H9 (cell line): Measurements from ENCODE around the gene TBC1D22A. TPM values are rescaled to one million over a fixed set of nuclear protein-coding genes. Genes with fewer than 3 reads are reported as not detected.

ENCODE experiments used
- DNase-seq: peaks from one replicate; pipeline ENCODE4 v3.0.0-alpha.2; 2017
- H2AFZ ChIP-seq: one replicate; pipeline ENCODE4 v1.6.1; 2013; ENCODE audit warnings: mild to moderate bottlenecking, low read length, control low read depth, moderate library complexity
- H2AK5ac ChIP-seq: 2 replicates; pipeline ENCODE4 v1.6.1; 2013; ENCODE audit warnings: low read length, control low read depth, mixed read lengths; ENCODE audit not compliant: insufficient read length
- H2BK120ac ChIP-seq: one replicate; pipeline ENCODE4 v1.6.1; 2013; ENCODE audit warnings: low read depth, mild to moderate bottlenecking, low read length, control low read depth, inconsistent platforms; ENCODE audit not compliant: poor library complexity, severe bottlenecking
- H2BK12ac ChIP-seq: 2 replicates; pipeline ENCODE4 v1.6.1; 2013; ENCODE audit warnings: low read length, control low read depth, mixed read lengths, low read depth; ENCODE audit not compliant: insufficient read length
- H2BK15ac ChIP-seq: 2 replicates; pipeline ENCODE4 v1.6.1; 2013; ENCODE audit warnings: low read depth, low read length, control low read depth
- H2BK20ac ChIP-seq: one replicate; pipeline ENCODE4 v1.6.1; 2013; ENCODE audit warnings: low read depth, mild to moderate bottlenecking, low read length, control low read depth, inconsistent platforms; ENCODE audit not compliant: poor library complexity, severe bottlenecking
- H2BK5ac ChIP-seq: 2 replicates; pipeline ENCODE4 v1.6.1; 2013; ENCODE audit warnings: low read length, control low read depth, mixed read lengths; ENCODE audit not compliant: insufficient read length
- H3K14ac ChIP-seq: 2 replicates; pipeline ENCODE4 v1.6.1; 2013; ENCODE audit warnings: low read length, control low read depth; ENCODE audit not compliant: insufficient read depth
- H3K18ac ChIP-seq: 2 replicates; pipeline ENCODE4 v1.6.1; 2013; ENCODE audit warnings: low read depth, mild to moderate bottlenecking, mixed read lengths, low read length, control low read depth; ENCODE audit not compliant: insufficient read length
- H3K23ac ChIP-seq: 2 replicates; pipeline ENCODE4 v1.6.1; 2013; ENCODE audit warnings: low read length, control low read depth, mixed read lengths, low read depth; ENCODE audit not compliant: insufficient read length
- H3K23me2 ChIP-seq: 2 replicates; pipeline ENCODE4 v1.6.1; 2013; ENCODE audit warnings: low read depth, mild to moderate bottlenecking, mixed read lengths, low read length, control low read depth; ENCODE audit not compliant: insufficient read length, poor library complexity, severe bottlenecking
- H3K27ac ChIP-seq: 2 replicates; pipeline ENCODE4 v1.5.1; 2013; ENCODE audit warnings: low read length, control low read depth, mixed read lengths, low read depth; ENCODE audit not compliant: insufficient read length
- H3K27me3 ChIP-seq: 2 replicates; pipeline ENCODE4 v1.6.1; 2013; ENCODE audit warnings: low read length, control low read depth, inconsistent platforms; ENCODE audit not compliant: insufficient read depth
- H3K4ac ChIP-seq: 2 replicates; pipeline ENCODE4 v1.6.1; 2013; ENCODE audit warnings: low read depth, mild to moderate bottlenecking, control low read depth, inconsistent platforms, low read length, moderate library complexity
- H3K4me1 ChIP-seq: 2 replicates; pipeline ENCODE4 v1.6.1; 2013; ENCODE audit warnings: low read length, control low read depth, inconsistent platforms; ENCODE audit not compliant: insufficient read depth
- H3K4me2 ChIP-seq: 2 replicates; pipeline ENCODE4 v1.6.1; 2013; ENCODE audit warnings: low read length, control low read depth, mixed read lengths; ENCODE audit not compliant: insufficient read length, insufficient read depth
- H3K56ac ChIP-seq: 2 replicates; pipeline ENCODE4 v1.6.1; 2013; ENCODE audit warnings: low read depth, mild to moderate bottlenecking, mixed read lengths, low read length, control low read depth; ENCODE audit not compliant: insufficient read length
- H3K79me1 ChIP-seq: 2 replicates; pipeline ENCODE4 v1.6.1; 2013; ENCODE audit warnings: low read depth, mild to moderate bottlenecking, moderate library complexity, low read length, control low read depth, inconsistent platforms; ENCODE audit not compliant: insufficient read depth, poor library complexity, severe bottlenecking
- H3K79me2 ChIP-seq: 2 replicates; pipeline ENCODE4 v1.6.1; 2013; ENCODE audit warnings: low read length, control low read depth, inconsistent platforms; ENCODE audit not compliant: insufficient read depth
- H3K9ac ChIP-seq: 2 replicates; pipeline ENCODE4 v1.6.1; 2013; ENCODE audit warnings: low read length, control low read depth, mixed read lengths; ENCODE audit not compliant: insufficient read length; ENCODE audit errors: extremely low read depth
- H3K9me3 ChIP-seq: one replicate; pipeline ENCODE4 v1.6.1; 2013; ENCODE audit warnings: low read depth, low read length, inconsistent platforms; ENCODE audit not compliant: control insufficient read depth
- H3T11ph ChIP-seq: one replicate; pipeline ENCODE4 v1.6.1; 2013; ENCODE audit warnings: mild to moderate bottlenecking, low read length, control low read depth, inconsistent platforms
- H4K20me1 ChIP-seq: one replicate; pipeline ENCODE4 v1.6.1; 2013; ENCODE audit not compliant: control insufficient read depth, insufficient read length, insufficient read depth
- H4K5ac ChIP-seq: 2 replicates; pipeline ENCODE4 v1.6.1; 2013; ENCODE audit warnings: low read depth, mild to moderate bottlenecking, mixed read lengths, low read length, control low read depth; ENCODE audit not compliant: insufficient read length
- H4K8ac ChIP-seq: replicated peaks from 2 replicates; pipeline ENCODE4 v1.6.1; 2013; ENCODE audit warnings: low read length, control low read depth, mixed read lengths, low read depth; ENCODE audit not compliant: insufficient read length
- H4K91ac ChIP-seq: 2 replicates; pipeline ENCODE4 v1.6.1; 2013; ENCODE audit warnings: low read depth, mild to moderate bottlenecking, moderate library complexity, mixed read lengths, low read length, control low read depth; ENCODE audit not compliant: insufficient read length
- H3K27ac Mint-ChIP-seq, 3 experiments: 2 replicates in 2 of 3; 3 replicates in 1 of 3; pipeline ENCODE4 v1.8.0; 2020 to 2021; ENCODE audit warnings: mixed read lengths in 3 of 3, mild to moderate bottlenecking in 1 of 3, moderate library complexity in 1 of 3
- H3K27me3 Mint-ChIP-seq: 2 replicates; pipeline ENCODE4 v1.8.0; 2021; ENCODE audit warnings: low read depth, mild to moderate bottlenecking, moderate library complexity, mixed read lengths
- H3K36me3 Mint-ChIP-seq, 3 experiments: 2 replicates in 2 of 3; 3 replicates in 1 of 3; pipeline ENCODE4 v1.8.0; 2020 to 2021; ENCODE audit warnings: low read depth in 3 of 3, mixed read lengths in 3 of 3; ENCODE audit not compliant: insufficient read depth in 1 of 3
- H3K4me1 Mint-ChIP-seq, 2 experiments: 2 replicates each; pipeline ENCODE4 v1.8.0; 2020; ENCODE audit warnings: mixed read lengths in 2 of 2
- H3K4me3 Mint-ChIP-seq, 2 experiments: 2 replicates in 1 of 2; 3 replicates in 1 of 2; pipeline ENCODE4 v1.8.0; 2020 to 2021; ENCODE audit warnings: mild to moderate bottlenecking in 2 of 2, mixed read lengths in 2 of 2, moderate library complexity in 1 of 2
- H3K9me3 Mint-ChIP-seq, 2 experiments: 2 replicates in 1 of 2; 3 replicates in 1 of 2; pipeline ENCODE4 v1.8.0; 2020; ENCODE audit warnings: mild to moderate bottlenecking in 2 of 2, mixed read lengths in 2 of 2, moderate library complexity in 1 of 2
- WGBS: extraction: QIAGEN DNeasy Blood & Tissue Kit; methylation state at CpG from one replicate; pipeline ENCODE4 v1.1.7; 2013; ENCODE audit warnings: missing lambda C conversion rate, low lambda C conversion rate, mixed read lengths; ENCODE audit not compliant: insufficient read length; ENCODE audit errors: extremely low coverage; 5-methylcytosine and 5-hydroxymethylcytosine counted together
- total RNA-seq: library from RNA; stranded (reverse); gene quantifications from 2 replicates; pipeline ENCODE4 v1.2.1, GENCODE V29; 2021
- TF ChIP-seq, protein P1 (sequence below): fragments of 200-600 bp; sonication (generic); conservative IDR thresholded peaks from 3 replicates; pipeline ENCODE4 v1.8.0; 2021; ENCODE audit warnings: antibody characterized with exemption, mild to moderate bottlenecking

TBC1D22A gene
- total RNA-seq, 1 experiment from 2014 or later, result 20.8 TPM

DNA sequence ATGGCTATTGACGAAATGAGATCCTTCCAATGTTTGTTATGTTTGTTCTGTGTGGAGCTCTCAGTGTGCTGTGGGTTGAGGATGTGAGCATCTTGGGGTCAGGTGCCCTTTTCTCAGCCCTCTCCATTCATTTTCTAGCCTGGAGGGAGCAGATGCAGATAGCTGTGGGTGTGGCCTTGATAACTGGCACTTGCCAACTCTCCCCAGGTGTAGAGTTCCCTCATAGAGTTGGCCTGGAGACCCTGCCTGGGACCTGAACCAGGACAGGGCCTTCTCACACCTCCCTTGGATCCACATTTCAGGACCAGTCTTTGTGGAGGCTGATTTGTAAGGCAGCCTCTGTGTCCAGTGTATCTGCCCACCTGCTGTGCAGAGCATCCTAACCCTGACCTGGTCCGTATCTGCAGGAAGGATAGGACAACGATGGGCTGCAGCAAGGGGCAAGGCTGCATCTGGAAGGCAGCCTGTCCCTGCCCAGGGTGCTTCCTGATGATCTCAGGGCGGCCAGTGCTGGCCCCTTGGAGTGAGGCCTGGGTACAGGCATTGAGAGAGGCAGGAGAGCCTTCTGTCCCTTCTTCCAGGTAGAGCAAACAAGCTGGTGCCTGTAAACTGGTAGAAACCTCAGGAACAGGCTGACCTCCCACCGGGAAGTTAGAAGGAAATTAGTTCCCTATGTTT, 245.9 kb downstream of the TBC1D22A start:
- Histone ChIP-seq H3K9ac (no peak overlapping the region), H3K27me3 (no peaks in the 10 kb centered on the region), H3K18ac (no peak overlapping the region), H3K4me1 (no peaks in the 10 kb centered on the region), H2BK12ac (no peak overlapping the region), H2BK20ac (no peak overlapping the region), H2AFZ (no peak overlapping the region), H3K27ac (no peak overlapping the region), H3K23me2 (no peaks in the 10 kb centered on the region), H4K20me1 (no peaks in the 10 kb centered on the region), H3K23ac (no peak overlapping the region), H2BK5ac (no peak overlapping the region), H3K9me3 (no peaks in the 10 kb centered on the region), H3K79me2 (no peaks in the 10 kb centered on the region), H3T11ph (no peak overlapping the region), H2BK120ac (no peak overlapping the region), H4K91ac (no peak overlapping the region), H3K4me2 (no peak overlapping the region), H2AK5ac (no peak overlapping the region), H4K5ac (no peak overlapping the region), H3K14ac (no peak overlapping the region), H3K79me1 (no peaks in the 10 kb centered on the region), H3K56ac (no peak overlapping the region), H4K8ac (no peak overlapping the region), H3K4ac (no peak overlapping the region), H2BK15ac (no peak overlapping the region)
- H3K4me3 Mint-ChIP-seq, result no peak overlapping the region
- no peaks in the 10 kb centered on the region; a peak in 1 of 7 replicates for H3K36me3 Mint-ChIP-seq
- no peaks in the 10 kb centered on the region for H3K9me3 Mint-ChIP-seq
- WGBS, result no CpG with 5 or more reads among the region's 5 CpGs
- H3K27ac Mint-ChIP-seq, result no peak overlapping the region
- no peak for DNase-seq
- TF ChIP-seq, protein P1, sequence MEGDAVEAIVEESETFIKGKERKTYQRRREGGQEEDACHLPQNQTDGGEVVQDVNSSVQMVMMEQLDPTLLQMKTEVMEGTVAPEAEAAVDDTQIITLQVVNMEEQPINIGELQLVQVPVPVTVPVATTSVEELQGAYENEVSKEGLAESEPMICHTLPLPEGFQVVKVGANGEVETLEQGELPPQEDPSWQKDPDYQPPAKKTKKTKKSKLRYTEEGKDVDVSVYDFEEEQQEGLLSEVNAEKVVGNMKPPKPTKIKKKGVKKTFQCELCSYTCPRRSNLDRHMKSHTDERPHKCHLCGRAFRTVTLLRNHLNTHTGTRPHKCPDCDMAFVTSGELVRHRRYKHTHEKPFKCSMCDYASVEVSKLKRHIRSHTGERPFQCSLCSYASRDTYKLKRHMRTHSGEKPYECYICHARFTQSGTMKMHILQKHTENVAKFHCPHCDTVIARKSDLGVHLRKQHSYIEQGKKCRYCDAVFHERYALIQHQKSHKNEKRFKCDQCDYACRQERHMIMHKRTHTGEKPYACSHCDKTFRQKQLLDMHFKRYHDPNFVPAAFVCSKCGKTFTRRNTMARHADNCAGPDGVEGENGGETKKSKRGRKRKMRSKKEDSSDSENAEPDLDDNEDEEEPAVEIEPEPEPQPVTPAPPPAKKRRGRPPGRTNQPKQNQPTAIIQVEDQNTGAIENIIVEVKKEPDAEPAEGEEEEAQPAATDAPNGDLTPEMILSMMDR, result no peak
- H3K4me1 Mint-ChIP-seq, result peaks cover 12 to 15% of the 10 kb centered on the region in 2 experiments
- no peaks in the 10 kb centered on the region; the same call in 1 of the 2 replicates for H3K27me3 Mint-ChIP-seq
